MCF 10A (cell line): Measurements from ENCODE around the gene CGB7. TPM values are rescaled to one million over a fixed set of nuclear protein-coding genes. Genes with fewer than 3 reads are reported as not detected.

Source experiments
- BruUV-seq: library from RNA; stranded (reverse); fragments of 400-500 nt; replicated peaks from 2 replicates; lab custom pipeline; 2021; lab: Mats Ljungman, UMichigan
- CTCF ChIA-PET: fragments of 300-600 bp; sonication (Branson Sonifier 250); formaldehyde crosslinking; extraction: SDS; loops from one replicate; lab custom pipeline; 2021; ENCODE audit warnings: antibody characterized with exemption, inconsistent platforms; lab: Yijun Ruan, JAX
- POLR2A ChIA-PET: fragments of 300-600, 350-650 bp; sonication (Branson Sonifier 250); formaldehyde crosslinking; extraction: SDS; loops from one replicate; lab custom pipeline; 2020; ENCODE audit warnings: antibody characterized with exemption, inconsistent platforms; lab: Yijun Ruan, JAX
- DNase-seq: peaks from one replicate; pipeline ENCODE4 v3.0.0-alpha.2; 2018; ENCODE audit not compliant: unreplicated experiment
- H3K27ac Mint-ChIP-seq: one replicate; pipeline ENCODE4 v1.8.0; 2022; ENCODE audit warnings: mild to moderate bottlenecking, low read depth, mixed read lengths; ENCODE audit not compliant: unreplicated experiment
- H3K27me3 Mint-ChIP-seq: one replicate; pipeline ENCODE4 v1.8.0; 2022; ENCODE audit warnings: mixed read lengths; ENCODE audit not compliant: insufficient read depth, unreplicated experiment
- H3K36me3 Mint-ChIP-seq: one replicate; pipeline ENCODE4 v1.8.0; 2022; ENCODE audit warnings: mild to moderate bottlenecking, moderate library complexity, mixed read lengths; ENCODE audit not compliant: insufficient read depth, unreplicated experiment
- H3K4me1 Mint-ChIP-seq: one replicate; pipeline ENCODE4 v1.8.0; 2022; ENCODE audit warnings: mixed read lengths; ENCODE audit not compliant: insufficient read depth, unreplicated experiment
- H3K4me3 Mint-ChIP-seq: one replicate; pipeline ENCODE4 v1.8.0; 2022; ENCODE audit warnings: mild to moderate bottlenecking, moderate library complexity, mixed read lengths; ENCODE audit not compliant: unreplicated experiment
- H3K9me3 Mint-ChIP-seq: one replicate; pipeline ENCODE4 v1.8.0; 2022; ENCODE audit warnings: mixed read lengths; ENCODE audit not compliant: unreplicated experiment
- intact Hi-C: fragments of 100-400 bp; cut with micrococcal nuclease; formaldehyde crosslinking; loops from 2 replicates; pipeline ENCODE4 v1.14.1; 2022
- total RNA-seq: library from RNA; stranded (reverse); gene quantifications from 2 replicates; pipeline ENCODE4 v1.2.3, GENCODE V29; 2022
- TF ChIP-seq, protein P1 (sequence below): fragments of 200-600 bp; IDR thresholded peaks from one replicate; pipeline ENCODE4 v1.8.0; 2022; ENCODE audit warnings: antibody characterized with exemption, mild to moderate bottlenecking; ENCODE audit not compliant: unreplicated experiment

CGB7 gene
- total RNA-seq, 1 experiment from 2014 or later, result 2.5 TPM

DNA sequence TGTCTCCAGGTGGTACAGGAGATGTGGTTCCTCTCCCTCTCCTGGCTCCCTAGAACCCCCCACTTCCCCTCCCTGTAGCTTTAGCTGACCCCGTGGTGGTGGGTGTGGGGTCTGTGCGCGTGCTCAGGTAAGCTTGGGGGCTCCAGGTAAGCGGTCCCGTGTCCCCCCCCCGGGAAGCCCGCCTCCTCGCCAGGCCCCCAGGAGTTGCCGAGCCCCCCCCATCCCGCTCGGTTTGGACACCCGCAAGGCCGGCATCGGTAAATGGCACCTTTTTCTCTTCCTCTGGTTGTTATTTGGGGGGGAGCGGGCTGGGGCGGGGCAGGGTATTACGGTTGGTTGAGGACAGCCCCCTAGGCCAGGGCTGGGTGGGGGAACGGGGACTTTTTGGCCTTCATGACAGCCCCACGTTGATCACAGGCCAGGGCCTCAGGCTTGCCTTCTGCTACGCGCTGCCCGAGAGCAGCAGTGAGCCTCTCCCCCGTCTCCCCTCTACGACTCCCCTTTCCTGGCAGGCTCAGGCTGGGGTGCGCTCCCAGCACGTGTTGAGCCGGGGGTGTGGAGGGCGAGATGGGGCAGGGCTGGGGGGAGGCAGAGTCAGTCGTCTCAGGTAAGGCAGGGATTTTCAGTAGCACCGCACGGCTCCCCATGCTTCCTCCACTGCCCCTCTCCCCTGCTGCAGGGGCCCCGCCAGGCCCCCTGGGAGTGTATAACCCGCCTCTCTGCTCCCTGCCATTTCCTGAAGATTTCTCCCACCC is 46.0 kb upstream of the CGB7 start:
- TF ChIP-seq, protein P1, sequence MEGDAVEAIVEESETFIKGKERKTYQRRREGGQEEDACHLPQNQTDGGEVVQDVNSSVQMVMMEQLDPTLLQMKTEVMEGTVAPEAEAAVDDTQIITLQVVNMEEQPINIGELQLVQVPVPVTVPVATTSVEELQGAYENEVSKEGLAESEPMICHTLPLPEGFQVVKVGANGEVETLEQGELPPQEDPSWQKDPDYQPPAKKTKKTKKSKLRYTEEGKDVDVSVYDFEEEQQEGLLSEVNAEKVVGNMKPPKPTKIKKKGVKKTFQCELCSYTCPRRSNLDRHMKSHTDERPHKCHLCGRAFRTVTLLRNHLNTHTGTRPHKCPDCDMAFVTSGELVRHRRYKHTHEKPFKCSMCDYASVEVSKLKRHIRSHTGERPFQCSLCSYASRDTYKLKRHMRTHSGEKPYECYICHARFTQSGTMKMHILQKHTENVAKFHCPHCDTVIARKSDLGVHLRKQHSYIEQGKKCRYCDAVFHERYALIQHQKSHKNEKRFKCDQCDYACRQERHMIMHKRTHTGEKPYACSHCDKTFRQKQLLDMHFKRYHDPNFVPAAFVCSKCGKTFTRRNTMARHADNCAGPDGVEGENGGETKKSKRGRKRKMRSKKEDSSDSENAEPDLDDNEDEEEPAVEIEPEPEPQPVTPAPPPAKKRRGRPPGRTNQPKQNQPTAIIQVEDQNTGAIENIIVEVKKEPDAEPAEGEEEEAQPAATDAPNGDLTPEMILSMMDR, result no peak
- POLR2A ChIA-PET, result no interaction called here
- H3K36me3 Mint-ChIP-seq, result peaks cover 88% of the 10 kb centered on the region
- CTCF ChIA-PET, result interaction anchor here (0.6 kb wide), 1 partner anchor 710 kb away, joined by 3 read pairs; the partner anchor contains the start of gene FUZ
- H3K27ac Mint-ChIP-seq, result no peak overlapping the region
- no peaks in the 10 kb centered on the region for H3K9me3 Mint-ChIP-seq
- intact Hi-C loops, result no loop called here
- no peaks in the 10 kb centered on the region for H3K27me3 Mint-ChIP-seq
- no peaks in the 10 kb centered on the region for H3K4me1 Mint-ChIP-seq
- BruUV-seq, result no TSS peak
- no peak overlapping the region for H3K4me3 Mint-ChIP-seq
- no peak for DNase-seq

DNA sequence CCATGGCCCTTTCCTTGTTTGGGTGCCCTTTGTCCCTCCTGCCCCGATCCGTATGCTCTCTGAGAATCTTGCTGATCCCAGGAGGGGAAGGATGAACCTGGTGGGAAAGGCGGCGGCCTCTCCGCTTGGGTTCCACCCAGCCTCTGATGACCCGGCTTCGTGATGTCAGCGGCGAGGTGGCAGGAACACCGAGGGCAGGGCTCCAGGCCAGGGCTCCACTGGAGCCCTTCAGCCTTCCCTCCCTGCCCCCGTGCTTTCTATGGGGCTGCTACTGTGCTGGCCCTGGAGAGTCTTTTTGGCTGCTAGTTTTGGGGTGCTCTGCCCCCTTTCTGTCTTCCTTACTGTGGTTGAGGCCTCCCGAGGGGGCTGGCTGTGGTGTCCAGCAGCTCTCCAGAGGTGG is 44.8 kb upstream of the CGB7 start:
- Mint-ChIP-seq H3K36me3 (peaks cover 91% of the 10 kb centered on the region), H3K27me3 (no peaks in the 10 kb centered on the region), H3K27ac (peak overlapping the region; percentile 46), H3K4me1 (peaks cover 4% of the 10 kb centered on the region), H3K9me3 (no peaks in the 10 kb centered on the region), H3K4me3 (no peak overlapping the region)
- intact Hi-C loops, result no loop called here
- TF ChIP-seq, protein P1, result no peak
- ChIA-PET CTCF (interaction anchor here (0.6 to 2.0 kb wide), 4 partner anchors 12 to 199 kb away, joined by 3 to 6 read pairs (median 4); partner anchors contain the start of gene LIN7B), POLR2A (no interaction called here)
- BruUV-seq, result no TSS peak
- DNase-seq, result no peak

DNA sequence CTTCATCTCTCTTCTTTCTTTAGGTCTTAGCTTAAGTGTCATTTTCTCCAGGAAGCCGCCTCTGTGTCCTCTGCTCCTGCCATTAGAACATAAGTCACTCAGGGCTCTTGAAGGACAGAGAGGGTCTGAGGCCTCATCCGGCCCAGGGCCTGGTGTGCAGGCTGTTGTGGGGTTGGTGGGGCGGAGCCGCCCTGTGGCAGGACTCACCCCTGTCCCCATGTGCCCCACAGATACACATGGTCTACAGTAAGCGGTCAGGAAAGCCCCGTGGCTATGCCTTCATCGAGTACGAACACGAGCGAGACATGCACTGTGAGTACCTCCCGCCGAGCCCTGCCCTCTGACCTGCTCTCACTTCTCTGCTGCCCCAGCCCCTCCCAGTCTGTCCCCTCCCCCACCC is 43.6 kb upstream of the CGB7 start:
- Mint-ChIP-seq H3K4me1 (peaks cover 5% of the 10 kb centered on the region), H3K27ac (no peak overlapping the region), H3K27me3 (no peaks in the 10 kb centered on the region), H3K9me3 (no peaks in the 10 kb centered on the region), H3K4me3 (no peak overlapping the region), H3K36me3 (peaks cover 91% of the 10 kb centered on the region)
- POLR2A ChIA-PET, result no interaction called here
- CTCF ChIA-PET, result interaction anchor here (2.0 kb wide), 2 partner anchors 8 to 13 kb away, joined by 6 read pairs; partner anchors contain the start of gene LIN7B
- intact Hi-C loops, result no loop called here
- TF ChIP-seq, protein P1, result no peak
- no TSS peak for BruUV-seq
- DNase-seq, result no peak

DNA sequence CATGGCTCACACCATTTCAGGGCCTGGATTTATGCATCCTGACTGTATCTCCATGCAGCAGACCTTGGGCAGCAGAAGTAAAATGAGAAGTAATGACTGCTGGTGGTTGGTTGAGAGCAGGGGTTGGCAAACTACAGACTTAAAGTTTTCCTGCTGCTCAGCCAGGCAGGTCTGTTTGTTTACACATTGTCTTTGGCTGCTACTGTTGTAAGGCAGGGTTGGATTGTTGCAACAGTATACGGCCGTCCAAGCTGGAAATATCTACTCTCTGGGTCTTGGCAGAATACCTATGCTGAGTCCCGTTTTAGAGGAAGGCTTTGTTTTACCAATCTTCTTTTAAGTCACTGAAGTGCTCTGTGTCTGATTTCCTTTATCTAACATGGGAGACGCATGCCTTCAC is 41.2 kb upstream of the CGB7 start:
- Mint-ChIP-seq H3K36me3 (peaks cover 97% of the 10 kb centered on the region), H3K4me1 (peaks cover 5% of the 10 kb centered on the region), H3K9me3 (no peaks in the 10 kb centered on the region), H3K27me3 (no peaks in the 10 kb centered on the region), H3K4me3 (no peak overlapping the region), H3K27ac (no peak overlapping the region)
- no TSS peak for BruUV-seq
- POLR2A ChIA-PET, result interaction anchor here (1.6 kb wide), 2 partner anchors 12 to 21 kb away, joined by 8 read pairs; partner anchors contain the start of gene PPFIA3
- DNase-seq, result no peak
- TF ChIP-seq, protein P1, result no peak
- CTCF ChIA-PET, result interaction anchor here (0.7 to 2.7 kb wide), 20 partner anchors 8 to 148 kb away, joined by 3 to 29 read pairs (median 7); partner anchors contain the start of gene LIN7B
- intact Hi-C loops, result loop anchor here (1.0 kb wide), 1 partner anchor 47 kb away; no protein-coding TSS in a partner anchor
